H1 (cell line): ENCODE measurements around the gene TLE2. TPM values are rescaled to one million over a fixed set of nuclear protein-coding genes. Genes with fewer than 3 reads are reported as not detected.

ENCODE experiments used
- CBX5 ChIP-seq: fragments of 300-800, 300-1000 bp; sonication (generic); IDR thresholded peaks from 2 replicates; pipeline ENCODE4 v1.7.1; 2016; ENCODE audit warnings: antibody characterized with exemption, low read length, low read depth
- EP300 ChIP-seq, 2 experiments: IDR thresholded peaks; 1 replicate in 1 of 2; 2 replicates in 1 of 2; pipeline ENCODE4 v1.6.1; 2011 to 2012; ENCODE audit warnings: low read depth in 2 of 2, low read length in 2 of 2, mild to moderate bottlenecking in 2 of 2, borderline replicate concordance in 1 of 2, inconsistent platforms in 1 of 2, moderate library complexity in 1 of 2
- RAD21 ChIP-seq, 2 experiments: IDR thresholded peaks in 1 of 2; conservative IDR thresholded peaks in 1 of 2; 2 replicates each; pipeline ENCODE4 v1.6.1; 2011; ENCODE audit warnings: low read depth in 2 of 2, low read length in 2 of 2, improper control_type of control experiment in 1 of 2, inconsistent platforms in 1 of 2, mild to moderate bottlenecking in 1 of 2, moderate library complexity in 1 of 2
- RNF2 ChIP-seq: fragments of 200-900, 300-1000 bp; sonication (generic); IDR thresholded peaks from 2 replicates; pipeline ENCODE4 v1.7.1; 2016; ENCODE audit warnings: borderline replicate concordance, low read depth, mild to moderate bottlenecking, antibody characterized with exemption, low read length; ENCODE audit not compliant: poor library complexity, severe bottlenecking; ENCODE audit errors: missing control alignments
- SRF ChIP-seq: IDR thresholded peaks from 2 replicates; pipeline ENCODE4 v1.6.1; 2011; ENCODE audit warnings: mild to moderate bottlenecking, low read depth, low read length, moderate library complexity
- TAF7 ChIP-seq: optimal IDR thresholded peaks from 2 replicates; pipeline ENCODE3; 2011; ENCODE audit warnings: low read depth, mild to moderate bottlenecking, inconsistent platforms, low read length, moderate library complexity, borderline replicate concordance
- TEAD4 ChIP-seq: IDR thresholded peaks from 2 replicates; pipeline ENCODE4 v1.6.1; 2012; ENCODE audit warnings: low read depth, low read length, inconsistent platforms, mixed read lengths
- polyA plus RNA-seq, 7 experiments: library from polyadenylated mRNA; depleted of rRNA in 3 of 7; stranded (reverse) in 5 of 7; unstranded in 2 of 7; fragments of >200 nt in 5 of 7; fragments of 200-250 nt in 2 of 7; gene quantifications; 1 replicate in 5 of 7; 2 replicates in 1 of 7; 4 replicates in 1 of 7; pipeline versions ENCODE4 v1.2.1 to v1.2.3, GENCODE V29; 2011 to 2013; ENCODE audit warnings: missing spikeins in 2 of 7, mixed read lengths in 2 of 7
- total RNA-seq: library from RNA; stranded (reverse); fragmentation: NEBNext Ultra II Directional; extraction: Animal tissue kit (Norgen Biotek cat#: 25700); gene quantifications from 2 replicates; pipeline ENCODE4 v1.2.1, GENCODE V29; 2021
- TF ChIP-seq, protein P1 (sequence below): IDR thresholded peaks from 2 replicates; pipeline ENCODE4 v1.6.1; 2012; ENCODE audit warnings: low read length, inconsistent platforms
- TF ChIP-seq, protein P2 (sequence below), 3 experiments: IDR thresholded peaks; 1 replicate in 2 of 3; 2 replicates in 1 of 3; pipeline versions ENCODE4 v1.5.1 to v1.6.1; 2011; ENCODE audit warnings: low read length in 3 of 3, mild to moderate bottlenecking in 3 of 3, inconsistent platforms in 2 of 3, low read depth in 1 of 3, moderate library complexity in 1 of 3; ENCODE audit not compliant: insufficient read depth in 1 of 3; ENCODE audit errors: control extremely low read depth in 1 of 3

Gene TLE2
- total and polyA plus RNA-seq, 2 of the 8 experiments (the other 6 are each of a cell fraction or from before 2014, with no cell fraction given) = 8.0 to 11.5 TPM

DNA sequence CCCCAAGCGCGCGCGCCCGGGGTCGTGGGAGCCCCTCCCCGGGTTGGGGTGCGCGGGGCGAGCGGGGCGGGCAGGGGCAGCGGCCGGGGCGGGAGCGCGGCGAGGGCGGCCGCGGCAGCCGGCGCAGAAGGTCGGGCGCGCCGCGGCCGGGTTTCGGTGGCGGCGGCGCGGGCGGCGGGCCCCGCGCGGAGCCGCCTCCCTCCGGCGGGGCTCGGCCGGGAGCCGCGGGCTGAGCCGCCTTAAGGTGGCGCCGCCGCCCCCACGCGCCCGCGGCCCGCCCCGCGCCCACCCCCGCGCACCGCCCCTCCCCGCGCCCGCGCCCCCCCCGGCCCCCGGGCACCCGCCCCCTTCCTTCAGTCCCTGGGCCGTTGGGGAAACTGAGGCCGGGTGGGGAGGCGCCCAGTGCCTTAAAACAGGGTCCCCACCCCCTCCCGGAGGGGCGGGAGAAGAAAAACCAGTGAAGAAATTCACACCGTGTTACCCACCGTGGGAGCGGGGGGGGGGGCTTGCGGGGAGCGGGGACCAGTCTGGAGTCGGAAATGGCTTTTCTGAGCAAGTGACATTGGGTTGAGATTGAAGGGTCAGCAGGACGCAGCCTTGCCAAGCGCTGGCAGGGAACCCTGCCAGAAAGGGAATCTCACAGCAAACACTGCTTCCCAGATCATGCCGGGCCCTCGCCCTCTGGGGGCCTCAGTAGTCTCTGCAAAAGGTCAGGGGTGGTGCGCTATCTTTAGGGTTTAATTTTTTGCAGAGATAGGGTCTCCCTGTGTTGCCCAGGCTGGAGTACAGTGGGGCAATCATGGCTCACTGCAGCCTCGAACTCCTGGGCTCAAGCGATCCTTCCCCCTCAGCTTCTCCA, at the start of gene TLE2 (continued):
- no peak for TF ChIP-seq TAF7
- no peak; a peak in 1 of 4 replicates for TF ChIP-seq RAD21 (IDR thresholded peaks at IDR 0.05 in 1 of 2, conservative IDR thresholded peaks at IDR 0.05 in 1 of 2; ENCODE audit: low read depth in 2 of 2, low read length in 2 of 2)
- TF ChIP-seq EP300 (IDR thresholded peaks at IDR 0.05; ENCODE audit: borderline replicate concordance in 1 of 2, low read depth in 2 of 2, low read length in 2 of 2) = no peak
- no peak for TF ChIP-seq RNF2
- no peak for TF ChIP-seq CBX5
- TF ChIP-seq, protein P1, sequence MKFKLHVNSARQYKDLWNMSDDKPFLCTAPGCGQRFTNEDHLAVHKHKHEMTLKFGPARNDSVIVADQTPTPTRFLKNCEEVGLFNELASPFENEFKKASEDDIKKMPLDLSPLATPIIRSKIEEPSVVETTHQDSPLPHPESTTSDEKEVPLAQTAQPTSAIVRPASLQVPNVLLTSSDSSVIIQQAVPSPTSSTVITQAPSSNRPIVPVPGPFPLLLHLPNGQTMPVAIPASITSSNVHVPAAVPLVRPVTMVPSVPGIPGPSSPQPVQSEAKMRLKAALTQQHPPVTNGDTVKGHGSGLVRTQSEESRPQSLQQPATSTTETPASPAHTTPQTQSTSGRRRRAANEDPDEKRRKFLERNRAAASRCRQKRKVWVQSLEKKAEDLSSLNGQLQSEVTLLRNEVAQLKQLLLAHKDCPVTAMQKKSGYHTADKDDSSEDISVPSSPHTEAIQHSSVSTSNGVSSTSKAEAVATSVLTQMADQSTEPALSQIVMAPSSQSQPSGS = no peak
- TF ChIP-seq TEAD4 = no peak
- TF ChIP-seq, protein P2, sequence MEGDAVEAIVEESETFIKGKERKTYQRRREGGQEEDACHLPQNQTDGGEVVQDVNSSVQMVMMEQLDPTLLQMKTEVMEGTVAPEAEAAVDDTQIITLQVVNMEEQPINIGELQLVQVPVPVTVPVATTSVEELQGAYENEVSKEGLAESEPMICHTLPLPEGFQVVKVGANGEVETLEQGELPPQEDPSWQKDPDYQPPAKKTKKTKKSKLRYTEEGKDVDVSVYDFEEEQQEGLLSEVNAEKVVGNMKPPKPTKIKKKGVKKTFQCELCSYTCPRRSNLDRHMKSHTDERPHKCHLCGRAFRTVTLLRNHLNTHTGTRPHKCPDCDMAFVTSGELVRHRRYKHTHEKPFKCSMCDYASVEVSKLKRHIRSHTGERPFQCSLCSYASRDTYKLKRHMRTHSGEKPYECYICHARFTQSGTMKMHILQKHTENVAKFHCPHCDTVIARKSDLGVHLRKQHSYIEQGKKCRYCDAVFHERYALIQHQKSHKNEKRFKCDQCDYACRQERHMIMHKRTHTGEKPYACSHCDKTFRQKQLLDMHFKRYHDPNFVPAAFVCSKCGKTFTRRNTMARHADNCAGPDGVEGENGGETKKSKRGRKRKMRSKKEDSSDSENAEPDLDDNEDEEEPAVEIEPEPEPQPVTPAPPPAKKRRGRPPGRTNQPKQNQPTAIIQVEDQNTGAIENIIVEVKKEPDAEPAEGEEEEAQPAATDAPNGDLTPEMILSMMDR (IDR thresholded peaks at IDR 0.05; ENCODE audit: control extremely low read depth in 1 of 3, insufficient read depth in 1 of 3, low read depth in 1 of 3, low read length in 3 of 3) = no peak
- no peak for TF ChIP-seq SRF
